Activated T-cell treated with anti-CD3 and anti-CD28 coated beads, Interleukin-2, amount 50 U/mL, for 72 hours (primary cell): ENCODE measurements around the gene SH3BP2. TPM values are rescaled to one million over a fixed set of nuclear protein-coding genes. Genes with fewer than 3 reads are reported as not detected.

Experiments used
- ATAC-seq, 2 donors: fragments of 150-1000 bp; cut with Tn5 transposase; replicated peaks in 1 of 2; 2 replicates each; pipeline ENCODE4 v1.10.0; 2021; ENCODE audit warnings: moderate library complexity in 2 of 2, mild to moderate bottlenecking in 1 of 2
- DNase-seq, 2 donors: peaks; one replicate each; pipeline ENCODE4 v3.0.0; 2021 to 2022; ENCODE audit warnings: mixed read lengths in 1 of 2
- H3K27ac Mint-ChIP-seq: one replicate; pipeline ENCODE4 v1.8.0; 2022; ENCODE audit warnings: mild to moderate bottlenecking, moderate library complexity, mixed read lengths
- H3K27me3 Mint-ChIP-seq: one replicate; pipeline ENCODE4 v1.8.0; 2022; ENCODE audit warnings: low read depth, mixed read lengths
- H3K36me3 Mint-ChIP-seq, 2 donors: one replicate each; pipeline ENCODE4 v1.8.0; 2022; ENCODE audit warnings: mixed read lengths in 2 of 2, mild to moderate bottlenecking in 1 of 2; ENCODE audit not compliant: insufficient read depth in 2 of 2
- H3K4me1 Mint-ChIP-seq: one replicate; pipeline ENCODE4 v1.8.0; 2022; ENCODE audit warnings: low read depth, mixed read lengths
- H3K4me3 Mint-ChIP-seq, 2 donors: one replicate each; pipeline ENCODE4 v1.8.0; 2022; ENCODE audit warnings: mild to moderate bottlenecking in 2 of 2, mixed read lengths in 2 of 2, moderate library complexity in 2 of 2
- H3K9me3 Mint-ChIP-seq, 2 donors: one replicate each; pipeline ENCODE4 v1.8.0; 2022; ENCODE audit warnings: mixed read lengths in 2 of 2
- total RNA-seq, 2 donors: library from RNA; stranded (reverse); gene quantifications; one replicate each; pipeline ENCODE4 v1.2.3, GENCODE V29; 2022

The SH3BP2 gene
- total RNA-seq, 2 donors from 2014 or later: 60.7 to 65.6 TPM

DNA sequence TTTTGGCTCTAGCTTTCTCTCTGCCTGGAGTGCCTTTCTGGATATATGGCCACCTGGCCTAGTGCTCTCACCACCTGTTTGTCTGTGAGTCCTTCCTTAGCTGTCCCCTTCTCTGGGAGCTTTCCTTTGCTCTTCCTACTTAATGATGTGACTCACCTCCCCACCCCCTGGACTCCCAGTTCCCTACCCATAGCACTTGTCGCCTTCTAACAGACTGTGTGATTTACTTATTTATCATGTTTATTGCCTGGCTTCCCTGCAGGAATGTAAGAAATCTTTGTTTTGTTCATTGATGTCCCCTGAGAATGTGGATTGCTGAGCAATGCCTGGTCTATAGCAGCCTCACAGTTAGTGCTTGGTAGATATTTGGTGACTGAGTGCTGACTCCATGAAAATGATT is 69.6 kb downstream of the SH3BP2 start:
- Mint-ChIP-seq H3K4me3 (no peak overlapping the region), H3K9me3 (no peaks in the 10 kb centered on the region), H3K4me1 (peaks cover 87% of the 10 kb centered on the region), H3K27me3 (no peaks in the 10 kb centered on the region), H3K27ac (no peak overlapping the region), H3K36me3 (peaks cover 0 to 4% of the 10 kb centered on the region in 2 donors)
- ATAC-seq (no peak), DNase-seq (no peak)

DNA sequence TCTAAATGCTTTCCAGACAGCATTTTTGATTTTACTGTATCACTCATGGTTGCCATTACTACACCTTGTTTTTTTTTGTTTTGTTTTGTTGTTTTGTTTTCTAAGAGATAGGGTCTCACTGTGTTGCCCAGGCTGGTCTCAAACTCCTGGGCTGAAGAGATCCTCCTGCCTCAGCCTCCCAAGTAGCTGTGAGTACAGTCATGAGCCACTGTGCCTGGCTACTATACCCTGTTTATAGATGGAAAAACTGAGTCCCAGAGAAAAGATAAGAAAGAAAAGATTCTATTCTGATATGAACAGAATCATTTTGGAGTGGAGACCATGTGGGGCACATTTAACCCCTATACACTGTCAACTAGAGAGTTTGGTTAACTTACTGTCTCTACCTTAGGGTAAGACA is 70.8 kb downstream of the SH3BP2 start:
- ATAC-seq (no peak), DNase-seq (no peak)
- Mint-ChIP-seq H3K36me3 (peaks cover 0 to 4% of the 10 kb centered on the region in 2 donors), H3K4me3 (no peak overlapping the region), H3K9me3 (no peaks in the 10 kb centered on the region), H3K27ac (no peak overlapping the region), H3K4me1 (peaks cover 82% of the 10 kb centered on the region), H3K27me3 (no peaks in the 10 kb centered on the region)

DNA sequence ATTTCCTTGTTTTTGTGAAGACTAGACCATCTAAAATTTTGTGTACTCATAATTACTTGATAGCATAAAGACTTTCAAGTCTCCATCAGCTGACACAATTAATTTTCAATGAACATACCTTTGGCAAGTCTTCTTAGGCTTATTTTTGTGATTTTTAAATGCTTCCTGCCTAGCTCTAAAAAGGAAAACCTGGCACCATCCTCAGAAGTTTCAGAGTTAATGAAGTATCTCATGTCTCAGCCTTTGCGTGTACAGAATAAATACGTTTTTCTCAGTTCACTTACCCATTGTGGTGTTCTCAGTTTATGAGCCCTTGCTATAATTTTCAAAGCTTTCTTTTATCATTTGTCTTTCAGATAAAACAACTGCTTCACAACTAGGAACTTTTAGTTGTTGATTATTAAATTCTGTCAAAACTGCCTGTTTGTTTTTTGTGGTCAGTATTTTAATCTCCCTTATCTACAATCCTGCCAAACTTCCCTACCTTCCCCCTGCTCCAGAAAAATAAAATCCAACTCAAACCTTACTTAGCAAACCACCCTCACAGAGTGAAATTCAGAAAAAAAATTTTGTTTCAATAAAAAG is 72.4 kb downstream of the SH3BP2 start:
- ATAC-seq (no peak), DNase-seq (no peak)
- Mint-ChIP-seq H3K27me3 (no peaks in the 10 kb centered on the region), H3K4me1 (peaks cover 73% of the 10 kb centered on the region), H3K36me3 (no peaks in the 10 kb centered on the region), H3K4me3 (no peak overlapping the region), H3K9me3 (no peaks in the 10 kb centered on the region), H3K27ac (peak overlapping the region; percentile 92)

DNA sequence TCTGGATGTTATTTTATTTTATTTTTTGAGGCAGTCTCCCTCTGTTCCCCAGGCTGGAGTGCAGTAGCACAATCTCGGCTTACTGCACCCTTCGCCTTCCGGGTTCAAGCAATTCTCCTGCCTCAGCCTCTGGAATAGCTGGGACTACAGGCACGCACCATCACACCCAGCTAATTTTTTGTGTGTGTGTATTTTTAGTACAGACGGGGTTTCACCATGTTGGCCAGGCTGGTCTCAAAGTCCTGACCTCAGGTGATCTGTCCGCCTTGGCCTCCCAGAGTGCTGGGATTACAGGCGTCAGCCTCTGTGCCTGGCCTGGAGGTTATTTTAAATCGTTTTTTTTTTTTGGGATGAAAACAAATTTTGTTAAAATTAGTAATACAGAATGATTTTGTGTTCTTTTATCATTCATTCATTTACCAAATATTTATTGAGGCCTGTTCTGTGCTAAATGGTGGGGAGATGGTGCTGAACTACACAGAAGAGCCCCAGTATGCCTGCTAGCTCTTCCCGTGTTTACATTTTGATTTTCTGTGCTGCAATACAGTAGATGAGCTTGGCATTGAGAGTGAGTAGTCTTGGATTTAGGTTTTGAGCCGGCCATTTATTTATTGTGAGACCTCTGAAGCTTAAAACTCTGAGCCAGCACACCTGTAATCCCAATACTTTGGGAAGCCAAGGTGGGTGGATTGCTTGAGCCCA is 73.4 kb downstream of the SH3BP2 start:
- H3K27ac Mint-ChIP-seq: no peak overlapping the region
- ATAC-seq: no peak
- H3K9me3 Mint-ChIP-seq: no peaks in the 10 kb centered on the region
- no peak overlapping the region for H3K4me3 Mint-ChIP-seq
- no peak for DNase-seq
- H3K36me3 Mint-ChIP-seq: peaks cover 0 to 2% of the 10 kb centered on the region in 2 donors
- peaks cover 72% of the 10 kb centered on the region for H3K4me1 Mint-ChIP-seq
- no peaks in the 10 kb centered on the region for H3K27me3 Mint-ChIP-seq

DNA sequence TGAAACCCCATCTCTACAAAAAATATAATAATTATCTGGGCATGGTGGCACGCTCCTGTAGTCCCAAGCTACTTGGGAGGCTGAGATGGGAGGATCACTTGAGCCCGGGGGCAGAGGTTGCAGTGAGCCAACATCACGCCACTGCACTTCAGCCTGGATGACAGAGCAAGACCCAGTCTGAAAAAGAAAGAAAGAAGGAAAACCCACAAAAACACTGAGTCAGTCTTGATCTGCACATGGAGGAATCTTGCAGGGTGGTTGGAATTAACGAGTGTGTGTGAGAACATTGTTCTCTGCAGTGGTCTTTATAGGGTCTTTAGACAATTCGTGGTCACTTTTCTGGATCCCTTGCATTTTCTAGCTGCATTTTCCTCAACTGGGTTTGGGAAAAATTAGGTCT is 74.0 kb downstream of the SH3BP2 start:
- Mint-ChIP-seq H3K27ac (no peak overlapping the region), H3K4me1 (peaks cover 72% of the 10 kb centered on the region), H3K9me3 (no peaks in the 10 kb centered on the region), H3K4me3 (no peak overlapping the region), H3K36me3 (peaks cover 0 to 2% of the 10 kb centered on the region in 2 donors), H3K27me3 (no peaks in the 10 kb centered on the region)
- ATAC-seq: peak in 1 of 2 donors; percentile 17
- DNase-seq: no peak

DNA sequence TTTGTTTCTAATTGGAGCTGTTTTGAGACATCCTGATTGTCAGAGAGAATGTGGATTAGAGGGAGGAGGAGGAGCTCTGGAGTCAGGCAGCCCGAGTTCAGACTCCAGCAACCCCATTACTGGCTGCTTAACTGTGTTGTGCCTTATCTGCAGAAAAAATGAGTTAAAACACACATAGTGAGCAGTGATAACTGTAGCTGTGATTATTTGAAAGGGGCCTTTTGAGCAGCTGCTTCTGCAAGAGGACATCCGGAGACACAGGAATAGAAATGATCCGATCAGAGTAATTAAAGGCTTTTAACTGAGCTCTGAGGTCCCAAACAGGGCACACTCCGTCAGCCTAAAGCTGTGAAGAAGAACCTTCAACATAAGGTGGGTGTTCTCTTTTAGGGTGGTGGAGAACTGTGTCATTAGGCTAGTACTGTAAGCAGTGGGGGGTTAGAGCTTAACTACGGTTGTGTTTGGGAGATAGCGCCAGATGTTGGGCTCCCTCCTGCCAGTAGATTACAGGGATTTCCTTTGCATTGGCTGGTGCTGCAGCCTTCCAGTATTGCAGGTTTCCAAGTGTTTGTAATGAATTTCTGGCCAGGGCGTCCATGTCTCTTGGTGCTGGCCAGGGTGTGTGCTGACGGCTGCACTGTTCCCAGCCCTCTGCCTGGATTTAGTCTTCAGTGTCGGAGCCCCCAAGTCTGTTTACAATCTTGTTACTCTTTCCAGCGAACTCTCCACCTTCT is 75.0 kb downstream of the SH3BP2 start:
- ATAC-seq (no peak), DNase-seq (no peak)
- H3K27me3 Mint-ChIP-seq: no peaks in the 10 kb centered on the region
- H3K9me3 Mint-ChIP-seq: no peaks in the 10 kb centered on the region
- peaks cover 64% of the 10 kb centered on the region for H3K4me1 Mint-ChIP-seq
- H3K27ac Mint-ChIP-seq: no peak overlapping the region
- peaks cover 0 to 2% of the 10 kb centered on the region in 2 donors for H3K36me3 Mint-ChIP-seq
- no peak overlapping the region for H3K4me3 Mint-ChIP-seq

DNA sequence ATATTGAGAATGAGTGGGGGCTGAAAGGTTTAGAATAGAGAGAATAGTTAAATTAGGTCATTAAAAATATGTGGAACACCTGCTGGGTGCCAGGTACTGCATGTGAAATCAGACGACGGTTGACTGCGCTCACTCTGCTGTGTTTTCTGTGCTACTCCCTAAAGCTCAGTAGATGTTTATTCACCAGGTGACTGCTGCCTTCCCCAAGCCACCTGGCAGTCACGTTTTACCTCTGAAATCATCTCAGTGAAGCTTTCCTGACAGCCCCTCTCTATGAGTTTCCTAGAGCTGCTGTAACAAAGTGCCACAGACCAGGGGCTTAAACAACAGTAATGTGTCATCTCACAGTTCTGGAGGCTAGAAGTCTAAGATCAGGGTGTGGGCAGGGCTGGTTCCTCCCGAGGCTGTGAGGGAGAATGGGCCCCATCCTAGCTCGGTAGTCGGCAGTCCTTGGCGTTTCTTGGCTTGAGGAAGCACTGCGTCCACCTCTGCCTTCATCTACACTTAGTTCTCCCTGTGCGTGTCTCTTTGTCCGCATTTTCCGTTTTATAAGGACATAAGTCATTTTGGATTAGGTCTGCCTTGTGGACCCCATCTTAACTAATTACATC is 76.1 kb downstream of the SH3BP2 start:
- Mint-ChIP-seq H3K27ac (no peak overlapping the region), H3K4me1 (peaks cover 58% of the 10 kb centered on the region), H3K9me3 (no peaks in the 10 kb centered on the region), H3K36me3 (peaks cover 0 to 2% of the 10 kb centered on the region in 2 donors), H3K27me3 (no peaks in the 10 kb centered on the region), H3K4me3 (no peak overlapping the region)
- ATAC-seq: no peak
- DNase-seq: no peak

DNA sequence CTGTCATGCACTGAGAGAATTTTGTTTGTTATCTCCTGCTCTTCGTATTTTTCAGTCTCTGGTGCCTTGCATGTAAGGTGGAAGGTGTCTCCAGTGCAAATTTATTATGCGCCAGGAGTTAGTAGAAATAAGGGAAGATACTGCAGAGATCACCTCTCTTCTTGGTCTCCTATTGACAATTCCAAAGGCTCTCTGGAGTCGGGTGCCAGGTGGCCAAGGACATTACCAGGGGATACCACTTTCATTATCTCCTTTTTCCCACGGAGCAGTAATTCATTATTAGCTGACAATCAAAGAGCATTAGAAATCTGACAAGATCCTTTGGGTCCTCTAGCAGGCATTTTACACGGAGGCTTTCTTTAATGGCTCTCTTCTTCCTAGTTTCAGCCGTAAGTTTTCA is 76.8 kb downstream of the SH3BP2 start:
- H3K27me3 Mint-ChIP-seq: no peaks in the 10 kb centered on the region

DNA sequence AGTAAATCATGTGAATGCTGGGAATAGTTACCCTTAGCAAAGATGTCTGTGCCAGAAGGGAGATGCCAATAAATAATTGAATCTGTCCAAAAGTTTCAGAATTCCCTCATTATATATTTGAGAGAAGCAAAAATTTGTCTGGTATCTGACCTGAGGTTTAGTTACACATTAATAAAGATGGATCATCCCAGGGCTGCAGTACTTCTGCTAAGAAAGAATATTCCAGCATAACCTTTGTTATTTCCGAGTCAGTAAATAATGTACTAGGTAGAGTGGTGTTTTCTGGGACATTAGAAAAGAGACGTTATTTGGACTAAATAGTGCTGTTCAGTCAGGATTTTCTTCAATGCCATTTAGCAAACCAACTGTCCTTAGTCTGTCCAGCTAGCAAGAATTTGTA is 77.2 kb downstream of the SH3BP2 start:
- Mint-ChIP-seq H3K4me3 (no peak overlapping the region), H3K4me1 (peaks cover 52% of the 10 kb centered on the region), H3K27ac (peak overlapping the region; percentile 8), H3K36me3 (peaks cover 0 to 2% of the 10 kb centered on the region in 2 donors), H3K27me3 (no peaks in the 10 kb centered on the region), H3K9me3 (no peaks in the 10 kb centered on the region)
- no peak for ATAC-seq
- no peak for DNase-seq

More for the DNA sequence above, 76.8 kb downstream of the SH3BP2 start:
- peaks cover 0 to 2% of the 10 kb centered on the region in 2 donors for H3K36me3 Mint-ChIP-seq
- H3K4me3 Mint-ChIP-seq: no peak overlapping the region
- H3K9me3 Mint-ChIP-seq: no peaks in the 10 kb centered on the region
- peak overlapping the region; percentile 8 for H3K27ac Mint-ChIP-seq
- DNase-seq (no peak), ATAC-seq (no peak)
- H3K4me1 Mint-ChIP-seq: peaks cover 56% of the 10 kb centered on the region

DNA sequence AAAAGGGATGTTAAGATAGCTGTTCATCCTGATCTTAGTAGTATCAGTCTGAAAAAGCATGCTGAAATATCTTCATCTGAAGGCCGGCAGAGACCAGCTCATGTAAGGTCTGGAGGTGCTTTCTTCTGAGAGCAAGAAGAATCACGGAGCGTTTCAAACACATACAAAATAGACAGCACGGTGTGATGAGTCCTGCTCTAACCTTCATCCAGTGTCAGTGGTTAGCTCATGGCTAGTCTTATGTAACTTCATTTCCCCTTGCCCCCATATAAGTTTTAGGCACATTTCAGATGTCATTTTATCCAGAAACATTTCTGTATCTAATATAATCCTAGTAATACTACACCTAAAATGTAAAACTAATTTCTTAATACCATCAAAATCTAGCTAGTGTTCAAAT is 78.6 kb downstream of the SH3BP2 start:
- Mint-ChIP-seq H3K9me3 (no peaks in the 10 kb centered on the region), H3K4me1 (peaks cover 49% of the 10 kb centered on the region), H3K27me3 (no peaks in the 10 kb centered on the region), H3K4me3 (no peak overlapping the region), H3K36me3 (peaks cover 0 to 4% of the 10 kb centered on the region in 2 donors), H3K27ac (peak overlapping the region; percentile 12)
- no peak for ATAC-seq
- no peak for DNase-seq

DNA sequence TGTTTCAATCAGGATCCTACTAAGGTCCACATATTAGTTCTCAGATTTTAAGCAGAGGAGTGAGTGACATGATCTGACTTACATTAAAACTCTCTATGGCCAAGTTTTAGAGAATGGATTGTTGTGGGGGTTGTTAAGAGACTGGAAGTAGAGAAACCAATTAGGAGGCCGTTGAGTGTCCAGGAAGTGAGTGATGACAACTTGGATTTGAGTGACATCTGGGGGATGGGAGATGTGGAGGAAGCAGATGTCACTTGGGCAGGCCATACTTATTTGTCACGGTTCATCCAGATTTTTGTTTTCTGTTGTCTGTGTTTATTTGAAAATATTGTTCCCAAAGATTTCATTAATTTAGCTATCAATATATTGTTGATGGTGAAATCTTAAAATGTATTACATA is 79.0 kb downstream of the SH3BP2 start:
- no peak overlapping the region for H3K4me3 Mint-ChIP-seq
- H3K9me3 Mint-ChIP-seq: no peaks in the 10 kb centered on the region
- H3K27me3 Mint-ChIP-seq: no peaks in the 10 kb centered on the region
- peaks cover 0 to 4% of the 10 kb centered on the region in 2 donors for H3K36me3 Mint-ChIP-seq
- DNase-seq: no peak
- no peak for ATAC-seq
- peaks cover 44% of the 10 kb centered on the region for H3K4me1 Mint-ChIP-seq
- H3K27ac Mint-ChIP-seq: peak overlapping the region; percentile 12

DNA sequence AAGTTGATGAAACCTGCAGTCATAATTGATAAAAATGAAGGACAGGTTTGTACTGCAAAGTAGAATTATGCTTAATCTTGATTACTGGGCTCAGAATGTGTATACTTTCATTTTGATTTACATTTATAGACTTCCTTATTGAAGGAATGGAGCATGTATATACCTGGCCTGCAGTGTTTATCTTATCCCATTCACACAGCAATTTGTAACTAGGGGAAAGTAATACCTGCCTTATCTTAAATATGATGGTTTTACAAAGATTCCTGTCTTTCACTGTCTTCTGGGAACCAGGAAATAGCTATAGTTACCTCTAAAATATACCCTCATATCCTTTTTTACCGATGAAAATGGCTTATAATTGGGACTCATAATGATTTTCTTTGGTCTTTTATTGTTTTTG is 80.4 kb downstream of the SH3BP2 start:
- DNase-seq: no peak
- Mint-ChIP-seq H3K9me3 (no peaks in the 10 kb centered on the region), H3K36me3 (peaks cover 0 to 10% of the 10 kb centered on the region in 2 donors), H3K27ac (no peak overlapping the region), H3K4me3 (no peak overlapping the region), H3K4me1 (peaks cover 46% of the 10 kb centered on the region), H3K27me3 (no peaks in the 10 kb centered on the region)
- ATAC-seq: no peak

DNA sequence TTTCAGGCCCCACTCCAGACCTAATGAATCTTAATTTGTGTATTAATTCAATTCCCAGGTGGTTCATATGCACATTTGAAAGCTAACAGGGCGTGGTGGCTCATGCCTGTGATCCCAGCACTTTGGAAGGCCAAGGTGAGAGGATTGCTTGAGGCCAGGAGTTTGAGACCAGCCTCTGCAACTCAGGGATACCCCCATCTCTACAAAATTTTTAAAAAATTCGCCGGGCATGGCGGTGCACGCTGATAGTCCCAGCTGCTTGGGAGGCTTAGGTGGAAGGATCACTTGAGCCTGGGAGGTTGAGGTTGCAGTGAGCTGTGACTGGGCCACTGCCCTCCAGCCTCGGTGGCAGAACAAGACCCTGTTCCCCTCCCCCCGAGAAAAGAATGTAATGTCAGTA is 82.0 kb downstream of the SH3BP2 start:
- no peak for ATAC-seq
- Mint-ChIP-seq H3K36me3 (peaks cover 4 to 17% of the 10 kb centered on the region in 2 donors), H3K27ac (no peak overlapping the region), H3K4me1 (peaks cover 45% of the 10 kb centered on the region), H3K4me3 (no peak overlapping the region), H3K27me3 (no peaks in the 10 kb centered on the region), H3K9me3 (no peaks in the 10 kb centered on the region)
- DNase-seq: no peak
